IMR-90 (cell line): ENCODE measurements around the gene LAMA5. TPM values are rescaled to one million over a fixed set of nuclear protein-coding genes. Genes with fewer than 3 reads are reported as not detected.

ENCODE experiments used
- ATAC-seq: fragments of 200-7000 bp; cut with Tn5 transposase; 2 replicates; pipeline ENCODE4 v1.9.1; 2020; ENCODE audit warnings: low read depth, mild to moderate bottlenecking, moderate library complexity
- BruUV-seq: library from RNA; stranded (reverse); fragments of 400-500 nt; replicated peaks from 2 replicates; lab custom pipeline; 2021; lab: Mats Ljungman, UMichigan
- CTCF ChIA-PET: fragments of 300-600 bp; formaldehyde crosslinking; extraction: SDS; loops from one replicate; lab custom pipeline; 2021; ENCODE audit warnings: antibody characterized with exemption; lab: Yijun Ruan, JAX
- POLR2A ChIA-PET: fragments of 300-600 bp; sonication (Branson Sonifier 250); formaldehyde crosslinking; loops from one replicate; lab custom pipeline; 2022; ENCODE audit warnings: antibody characterized with exemption; ENCODE audit not compliant: unreplicated experiment; lab: Charles Lee
- DNase-seq: peaks from one replicate; pipeline ENCODE4 v3.0.0; 2013
- H2AFZ ChIP-seq: replicated peaks from 2 replicates; pipeline ENCODE3; 2013; ENCODE audit warnings: low read length, mild to moderate bottlenecking; ENCODE audit not compliant: poor library complexity
- H2AK5ac ChIP-seq: 2 replicates; pipeline ENCODE4 v1.6.1; 2013; ENCODE audit warnings: low read depth, low read length, inconsistent platforms
- H2AK9ac ChIP-seq: replicated peaks from 2 replicates; pipeline ENCODE3; 2013; ENCODE audit warnings: mild to moderate bottlenecking, low read depth, low read length, moderate library complexity; ENCODE audit not compliant: poor library complexity
- H2BK120ac ChIP-seq: 2 replicates; pipeline ENCODE4 v1.6.1; 2013; ENCODE audit warnings: low read depth, low read length, inconsistent platforms
- H2BK15ac ChIP-seq: 3 replicates; pipeline ENCODE4 v1.6.1; 2013; ENCODE audit warnings: low read depth, low read length, inconsistent platforms
- H2BK20ac ChIP-seq: 2 replicates; pipeline ENCODE4 v1.6.1; 2013; ENCODE audit warnings: low read depth, mild to moderate bottlenecking, inconsistent platforms, low read length, moderate library complexity
- H2BK5ac ChIP-seq: 2 replicates; pipeline ENCODE4 v1.6.1; 2013; ENCODE audit warnings: mild to moderate bottlenecking, low read depth, low read length, inconsistent platforms; ENCODE audit not compliant: poor library complexity, severe bottlenecking
- H3K14ac ChIP-seq: replicated peaks from 2 replicates; pipeline ENCODE4 v1.6.1; 2013; ENCODE audit warnings: low read depth, low read length, inconsistent platforms
- H3K18ac ChIP-seq: 2 replicates; pipeline ENCODE4 v1.6.1; 2013; ENCODE audit warnings: low read depth, low read length, control low read depth
- H3K23ac ChIP-seq: 2 replicates; pipeline ENCODE4 v1.6.1; 2013; ENCODE audit warnings: low read depth, low read length, inconsistent platforms
- H3K27ac ChIP-seq: 2 replicates; pipeline ENCODE4 v1.5.1; 2013; ENCODE audit warnings: mild to moderate bottlenecking, control low read depth, low read length; ENCODE audit not compliant: insufficient read depth
- H3K27me3 ChIP-seq: 2 replicates; pipeline ENCODE4 v1.6.1; 2013; ENCODE audit warnings: low read length; ENCODE audit not compliant: control insufficient read depth, insufficient read depth
- H3K36me3 ChIP-seq: 2 replicates; pipeline ENCODE4 v1.6.1; 2013; ENCODE audit warnings: low read length, mixed read lengths; ENCODE audit not compliant: control insufficient read depth, insufficient read depth
- H3K4ac ChIP-seq: 2 replicates; pipeline ENCODE4 v1.6.1; 2013; ENCODE audit warnings: low read depth, low read length, inconsistent platforms
- H3K4me1 ChIP-seq: 2 replicates; pipeline ENCODE4 v1.6.1; 2013; ENCODE audit warnings: low read length, mixed read lengths; ENCODE audit not compliant: control insufficient read depth, insufficient read depth
- H3K4me2 ChIP-seq: 2 replicates; pipeline ENCODE4 v1.6.1; 2013; ENCODE audit warnings: low read depth, mild to moderate bottlenecking, control low read depth, low read length, moderate library complexity
- H3K4me3 ChIP-seq: 2 replicates; pipeline ENCODE4 v1.5.1; 2013; ENCODE audit warnings: low read depth, mild to moderate bottlenecking, control low read depth, low read length, moderate library complexity; ENCODE audit not compliant: insufficient read depth
- H3K56ac ChIP-seq: 2 replicates; pipeline ENCODE4 v1.6.1; 2013; ENCODE audit warnings: low read length, inconsistent platforms; ENCODE audit not compliant: insufficient read depth; ENCODE audit errors: extremely low read depth
- H3K79me1 ChIP-seq, 2 experiments: 2 replicates each; pipeline ENCODE4 v1.6.1; 2013; ENCODE audit warnings: low read length in 2 of 2, inconsistent platforms in 1 of 2, low read depth in 1 of 2
- H3K9ac ChIP-seq: 2 replicates; pipeline ENCODE4 v1.6.1; 2013; ENCODE audit warnings: low read depth, low read length, control low read depth
- H3K9me1 ChIP-seq: 2 replicates; pipeline ENCODE4 v1.6.1; 2013; ENCODE audit warnings: low read length, inconsistent platforms; ENCODE audit not compliant: insufficient read depth
- H3K9me3 ChIP-seq: 2 replicates; pipeline ENCODE4 v1.6.1; 2013; ENCODE audit warnings: low read length; ENCODE audit not compliant: control insufficient read depth, insufficient read depth
- H4K20me1 ChIP-seq: 2 replicates; pipeline ENCODE4 v1.6.1; 2013; ENCODE audit warnings: low read length, inconsistent platforms; ENCODE audit not compliant: insufficient read depth
- H4K5ac ChIP-seq: 2 replicates; pipeline ENCODE4 v1.6.1; 2013; ENCODE audit warnings: mild to moderate bottlenecking, low read depth, low read length, control low read depth
- H4K8ac ChIP-seq, 2 experiments: 2 replicates each; pipeline ENCODE4 v1.6.1; 2013; ENCODE audit warnings: low read depth in 2 of 2, low read length in 2 of 2, control low read depth in 1 of 2, inconsistent platforms in 1 of 2
- H4K91ac ChIP-seq: 2 replicates; pipeline ENCODE4 v1.6.1; 2013; ENCODE audit warnings: low read depth, low read length, inconsistent platforms; ENCODE audit not compliant: insufficient read depth
- CEBPB ChIP-seq: IDR thresholded peaks from 2 replicates; pipeline ENCODE4 v1.6.1; 2012; ENCODE audit warnings: low read depth, low read length, improper control_type of control experiment
- ELK1 ChIP-seq: fragments of 150-350 bp; IDR thresholded peaks from 2 replicates; pipeline ENCODE4 v1.6.1; 2016; ENCODE audit warnings: low read depth, mild to moderate bottlenecking, low read length, moderate library complexity, borderline replicate concordance
- FOS ChIP-seq: fragments of 150-350 bp; IDR thresholded peaks from 2 replicates; pipeline ENCODE4 v1.6.1; 2016; ENCODE audit warnings: low read depth, low read length
- MXI1 ChIP-seq: IDR thresholded peaks from 2 replicates; pipeline ENCODE4 v1.6.1; 2012; ENCODE audit warnings: low read depth, mild to moderate bottlenecking, low read length, moderate library complexity, borderline replicate concordance
- RAD21 ChIP-seq: IDR thresholded peaks from 2 replicates; pipeline ENCODE4 v1.6.1; 2012; ENCODE audit warnings: low read length, improper control_type of control experiment
- RCOR1 ChIP-seq: IDR thresholded peaks from 2 replicates; pipeline ENCODE4 v1.6.1; 2012; ENCODE audit warnings: mild to moderate bottlenecking, low read length, improper control_type of control experiment; ENCODE audit not compliant: insufficient replicate concordance
- RFX5 ChIP-seq: IDR thresholded peaks from 2 replicates; pipeline ENCODE4 v1.8.0; 2012; ENCODE audit warnings: low read depth, mild to moderate bottlenecking, low read length, moderate library complexity
- WGBS, 2 experiments: methylation state at CpG; one replicate each; pipeline versions ENCODE4 v1.1.5 to v1.1.7; 2013; ENCODE audit warnings: missing lambda C conversion rate in 2 of 2; ENCODE audit not compliant: insufficient read length in 1 of 2; ENCODE audit errors: extremely low coverage in 2 of 2; 5-methylcytosine and 5-hydroxymethylcytosine counted together
- dilution Hi-C: fragments of 300-500 bp; cut with HindIII; formaldehyde crosslinking; loops from one replicate; pipeline ENCODE4 v1.14.3; 2018; ENCODE audit warnings: low sequenced_read_pairs; ENCODE audit not compliant: unreplicated experiment
- in situ Hi-C: fragments of 300-500 bp; cut with MboI; formaldehyde crosslinking; loops from 3 replicates; pipeline ENCODE4 v1.14.3; 2019; ENCODE audit warnings: low sequenced_read_pairs, inconsistent platforms, mixed read lengths
- intact Hi-C: fragments of 100-400 bp; cut with micrococcal nuclease; formaldehyde crosslinking; loops from 2 replicates; pipeline ENCODE4 v1.10.0; 2022
- polyA plus RNA-seq, 3 experiments: library from polyadenylated mRNA; depleted of rRNA; stranded (reverse); fragments of >200 nt; gene quantifications; 2 replicates each; pipeline ENCODE4 v1.2.3, GENCODE V29; 2012; ENCODE audit warnings: low replicate concordance in 1 of 3
- total RNA-seq: library from RNA; depleted of rRNA; stranded (reverse); fragments of >200 nt; gene quantifications from 2 replicates; pipeline ENCODE4 v1.2.3, GENCODE V29; 2012

LAMA5 gene
- total and polyA plus RNA-seq, 2 of the 4 experiments (the other 2 are of a cell fraction) = 0.90 to 7.3 TPM

GRCh38 chr20:62326959-62327725 is 40.0 kb downstream of the LAMA5 start:
- Histone ChIP-seq H3K9me3 (no peaks in the 10 kb centered on the region), H3K4me3 (no peak overlapping the region), H3K79me1 (no peaks in the 10 kb centered on the region), H3K56ac (no peak overlapping the region), H2AFZ (no peak overlapping the region), H4K20me1 (no peaks in the 10 kb centered on the region), H3K27me3 (no peaks in the 10 kb centered on the region), H3K9ac (no peak overlapping the region), H3K36me3 (peaks cover 56% of the 10 kb centered on the region), H4K91ac (no peak overlapping the region), H4K8ac (no peak overlapping the region), H3K14ac (no peak overlapping the region), H3K27ac (no peak overlapping the region), H3K23ac (no peak overlapping the region), H2BK120ac (no peak overlapping the region), H2BK20ac (no peak overlapping the region), H3K18ac (no peak overlapping the region), H3K4ac (no peak overlapping the region), H2BK15ac (no peak overlapping the region), H3K9me1 (no peaks in the 10 kb centered on the region), H2BK5ac (no peak overlapping the region), H3K4me2 (no peak overlapping the region), H3K4me1 (no peaks in the 10 kb centered on the region), H2AK9ac (no peak overlapping the region), H4K5ac (no peak overlapping the region), H2AK5ac (no peak overlapping the region)
- dilution Hi-C loops = no loop called here
- CTCF ChIA-PET = no interaction called here
- no peak for ATAC-seq
- in situ Hi-C loops = no loop called here
- TF ChIP-seq ELK1 = no peak
- TF ChIP-seq RFX5 = no peak
- TF ChIP-seq CEBPB = no peak
- TF ChIP-seq MXI1 = no peak
- TF ChIP-seq RCOR1 = no peak
- TF ChIP-seq RAD21 = no peak
- no peak for TF ChIP-seq FOS
- intact Hi-C loops = no loop called here
- no peak for DNase-seq
- 81% methylated on average over 7 of the region's 30 CpGs; no CpG with 5 or more reads in 1 of the 2 experiments for WGBS, 2 experiments
- no TSS peak for BruUV-seq
- POLR2A ChIA-PET = no interaction called here
